NCI-H146 treated with DMSO at 0.1 percent for 48 hours (cell line): ENCODE data around the gene ERN2.
"Not testable (repeated sequence)": the region's sequence is repeated elsewhere in the genome, so short reads cannot be mapped to it uniquely, and the experiment has no call there.

ENCODE experiments used
- DNase-seq: peaks from one replicate; lab custom pipeline; 2025; ENCODE audit not compliant: unreplicated experiment; lab: John Stamatoyannopoulos, UW

The ERN2 gene

DNA sequence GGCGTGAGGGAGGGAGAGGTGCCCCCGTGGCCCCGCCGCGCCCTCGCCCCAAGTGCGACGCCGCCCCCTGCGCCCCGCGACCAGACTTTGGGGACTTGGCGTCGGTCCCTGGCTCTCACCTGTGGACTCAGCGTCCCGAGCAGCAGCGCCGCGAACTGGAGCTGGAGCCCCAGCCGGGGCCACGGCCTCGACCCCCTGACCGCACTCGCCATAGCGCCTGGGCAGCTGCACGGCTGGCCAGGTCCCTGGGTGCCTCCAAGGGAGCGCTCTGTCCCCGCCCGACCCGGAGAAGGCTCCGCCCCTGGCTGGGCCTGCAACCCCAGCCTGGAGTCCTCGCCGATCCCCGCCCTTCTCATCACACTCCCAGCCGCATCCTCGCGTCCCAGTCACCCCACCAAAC lies at the start of gene ERN2:
ERN2 (minus strand) TSS at position 247 of the 400 bp plus-strand sequence; CDS start at position 212, 35 bp downstream.
- DNase-seq: no peak

DNA sequence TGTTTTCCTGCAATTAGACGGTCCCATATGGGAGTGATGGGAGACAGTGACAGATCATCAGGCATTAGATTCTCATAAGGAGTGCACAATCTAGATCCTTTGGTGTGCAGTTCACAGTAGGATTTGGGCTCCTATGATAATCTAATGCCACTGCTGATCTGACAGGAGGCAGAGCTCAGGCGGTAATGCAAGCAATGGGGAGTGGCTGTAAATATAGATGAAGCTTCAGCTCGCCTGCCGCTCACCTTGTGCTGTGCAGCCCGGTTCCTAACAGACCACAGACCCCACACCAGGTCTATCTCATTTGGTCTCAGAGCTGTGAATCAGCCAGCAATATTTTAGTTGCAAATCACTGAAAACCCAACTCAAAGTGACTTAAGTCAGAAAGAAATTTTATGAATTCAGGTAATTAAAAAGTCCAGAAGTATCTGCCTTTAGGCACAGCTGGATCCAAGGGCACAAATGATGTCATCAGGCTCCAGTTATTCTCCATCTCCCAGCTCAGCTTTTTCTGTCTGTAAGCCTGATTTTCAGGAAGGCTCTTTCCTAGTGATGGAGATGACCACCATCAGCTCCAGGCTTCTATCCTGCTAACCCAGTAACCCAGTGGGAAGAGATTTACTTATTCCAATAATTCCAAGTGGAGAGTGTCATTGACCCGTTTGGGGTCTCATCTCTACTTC lies 45.1 kb upstream of the ERN2 start:
- no peak for DNase-seq

DNA sequence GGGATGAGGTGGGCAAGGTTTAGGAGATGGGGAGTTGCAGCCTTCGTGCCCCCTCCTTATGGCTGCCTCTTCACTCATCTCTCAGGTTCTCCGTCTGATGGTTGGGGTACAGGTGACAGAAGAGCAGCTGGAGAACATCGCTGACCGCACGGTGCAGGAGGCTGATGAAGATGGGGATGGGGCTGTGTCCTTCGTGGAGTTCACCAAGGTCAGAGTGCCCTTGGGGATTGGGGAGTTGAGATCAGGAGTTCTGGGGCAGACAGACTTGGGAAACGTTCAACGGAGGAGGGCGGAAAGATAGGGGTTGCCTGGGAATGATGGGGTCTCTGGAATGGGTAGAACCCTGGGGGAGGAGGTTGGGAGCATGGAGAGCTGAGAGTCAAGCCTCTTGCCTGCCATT lies 44.1 kb upstream of the ERN2 start:
- no peak for DNase-seq

DNA sequence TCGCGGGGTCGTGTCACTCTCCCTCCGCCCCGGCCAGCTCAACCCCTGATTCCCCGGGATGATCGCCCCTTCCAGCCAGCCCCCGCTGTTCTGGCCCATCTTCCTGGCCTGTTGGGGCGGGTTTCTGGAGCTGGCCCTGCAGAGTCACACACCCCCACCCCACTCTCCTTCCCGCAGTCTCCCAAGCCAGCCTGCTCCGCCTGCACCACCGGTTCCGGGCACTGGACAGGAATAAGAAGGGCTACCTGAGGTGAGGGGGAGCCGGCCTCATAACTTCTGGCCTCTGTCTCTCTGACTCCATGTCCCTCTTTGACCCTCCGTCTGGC lies 42.4 kb upstream of the ERN2 start:
- DNase-seq: no peak

DNA sequence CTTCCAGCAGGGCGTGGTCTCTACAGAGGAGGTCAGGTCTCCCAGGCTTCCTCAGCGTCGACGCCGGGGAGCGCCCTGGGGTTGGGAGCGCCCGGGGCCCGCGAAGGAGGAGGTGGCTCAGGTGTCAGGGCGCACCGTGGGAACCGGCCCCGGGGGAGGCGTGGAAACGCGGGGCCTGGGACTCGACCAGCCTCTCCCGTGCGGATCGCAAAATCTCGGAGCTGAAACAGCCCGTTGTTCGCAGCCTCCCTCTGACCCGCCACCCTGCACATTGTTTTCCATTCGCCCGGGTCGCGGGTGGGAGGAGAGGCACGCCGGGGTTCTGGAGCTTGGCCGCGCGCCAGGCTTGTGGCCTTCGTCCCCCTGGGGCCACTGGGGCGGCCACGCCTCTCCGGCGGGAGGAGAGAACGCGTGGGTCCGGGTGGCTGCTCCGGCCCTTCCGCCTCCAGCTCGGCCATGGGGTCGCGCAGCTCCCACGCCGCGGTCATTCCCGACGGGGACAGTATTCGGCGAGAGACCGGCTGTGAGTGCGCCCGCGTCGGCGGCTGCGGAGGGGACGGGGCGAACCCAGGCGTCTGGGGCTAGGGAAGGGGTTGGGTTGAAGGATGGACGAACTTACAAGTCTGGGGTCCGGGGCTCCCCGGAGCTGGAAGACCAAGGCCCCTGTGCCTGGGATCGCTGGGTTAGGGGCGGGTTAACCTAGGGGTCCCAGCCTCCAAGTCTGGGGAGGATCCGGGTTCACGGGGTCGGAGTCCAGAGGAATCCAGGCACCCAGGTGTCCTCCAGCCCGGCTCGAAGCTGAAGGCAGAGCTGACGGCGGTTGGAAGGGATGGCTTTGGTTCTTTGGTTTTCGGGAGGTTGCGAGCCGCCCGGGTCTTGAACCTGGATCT lies 41.8 kb upstream of the ERN2 start, which contains the start of gene CHP2:
CHP2 (plus strand) TSS at position 433 of the 890 bp plus-strand sequence; CDS start at position 457, 24 bp downstream.
- DNase-seq: no peak

DNA sequence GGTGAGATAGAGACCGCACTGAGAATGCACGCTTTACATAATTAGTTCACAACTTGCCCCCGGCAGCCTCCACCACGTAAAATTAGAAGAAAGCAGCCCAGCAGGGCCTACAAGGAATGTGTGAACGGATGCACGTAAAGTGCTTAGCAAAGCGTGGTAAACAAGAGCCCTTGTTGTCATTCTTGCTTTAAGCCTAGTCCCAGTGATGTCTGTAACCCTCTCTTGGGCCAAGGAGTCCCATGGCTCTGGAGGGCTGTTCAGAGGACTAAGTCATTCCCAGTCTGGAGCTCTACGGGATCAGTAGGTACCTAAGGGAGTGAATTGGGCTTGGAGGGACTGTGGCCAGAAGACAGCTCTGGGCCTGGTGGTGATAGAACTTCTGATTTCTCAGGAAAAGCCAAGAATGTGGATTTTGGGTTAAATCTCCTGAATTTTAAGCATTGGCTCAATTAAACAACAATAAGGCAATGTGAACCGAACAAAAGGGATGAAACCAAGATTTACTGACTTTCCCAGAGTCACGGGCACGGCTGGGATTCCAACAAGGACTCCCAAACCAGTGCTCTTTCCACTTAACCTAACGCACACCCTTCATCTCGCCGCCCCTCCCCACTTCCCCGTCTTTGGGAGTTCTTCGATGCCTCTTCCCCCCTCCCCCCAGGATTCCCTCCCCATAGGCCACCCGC lies 41.0 kb upstream of the ERN2 start:
- no peak for DNase-seq

DNA sequence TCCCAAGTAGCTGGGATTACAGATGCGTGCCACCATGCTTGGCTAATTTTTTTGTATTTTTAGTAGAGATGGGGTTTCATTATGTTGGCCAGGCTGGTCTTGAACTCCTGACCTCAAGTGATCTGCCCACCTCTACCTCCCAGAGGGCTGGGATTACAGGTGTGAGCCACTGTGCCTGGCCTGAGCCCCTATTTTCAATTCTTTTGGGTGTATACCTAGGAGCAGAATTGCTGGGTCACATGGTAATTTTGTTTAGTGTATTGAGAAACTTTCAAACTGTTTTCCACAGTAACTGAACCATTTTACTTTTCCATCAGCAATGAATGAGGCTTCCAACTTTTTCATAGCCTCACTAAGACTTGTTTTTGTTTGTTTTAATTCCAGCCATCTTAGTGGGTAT lies 38.0 kb upstream of the ERN2 start:
- DNase-seq: not testable (repeated sequence)

DNA sequence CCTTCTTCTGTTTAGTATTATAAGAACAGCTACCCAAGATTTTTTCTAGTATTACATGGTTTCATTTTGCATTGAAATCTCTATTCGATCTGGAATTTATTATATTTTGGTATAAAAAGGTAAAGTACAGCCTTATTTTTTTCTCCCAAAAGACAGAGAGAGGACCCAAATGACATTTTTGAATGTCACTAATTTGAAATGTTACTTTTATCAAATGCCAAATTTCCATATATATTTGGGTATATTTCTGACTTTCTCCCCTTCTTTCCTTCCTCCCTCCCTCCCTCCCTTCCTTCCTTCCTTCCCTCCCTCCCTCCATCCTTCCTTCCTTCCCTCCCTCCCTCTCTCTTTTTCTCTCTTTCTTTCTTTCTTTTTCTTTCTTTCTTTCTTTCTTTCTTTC lies 35.6 kb upstream of the ERN2 start:
- no peak for DNase-seq

DNA sequence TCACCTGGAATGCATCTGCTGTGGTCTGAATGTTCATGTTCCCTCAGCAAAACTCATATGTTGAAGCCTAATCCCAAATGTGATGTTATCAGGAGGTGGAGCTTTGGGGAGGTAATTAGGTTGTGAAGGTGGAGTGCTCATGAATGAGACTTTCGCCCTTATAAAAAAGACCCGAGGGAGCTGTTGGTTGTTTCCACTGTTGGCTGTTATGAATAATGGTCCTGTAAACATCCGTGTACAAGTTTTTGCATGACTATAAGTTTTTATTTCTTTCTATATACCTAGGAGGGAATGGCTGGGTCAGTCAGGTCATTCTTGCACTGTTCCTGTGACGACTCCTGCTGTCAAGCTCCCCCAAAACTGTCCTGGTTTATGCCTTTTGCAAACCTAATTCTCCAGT lies 32.2 kb upstream of the ERN2 start:
- DNase-seq: no peak

DNA sequence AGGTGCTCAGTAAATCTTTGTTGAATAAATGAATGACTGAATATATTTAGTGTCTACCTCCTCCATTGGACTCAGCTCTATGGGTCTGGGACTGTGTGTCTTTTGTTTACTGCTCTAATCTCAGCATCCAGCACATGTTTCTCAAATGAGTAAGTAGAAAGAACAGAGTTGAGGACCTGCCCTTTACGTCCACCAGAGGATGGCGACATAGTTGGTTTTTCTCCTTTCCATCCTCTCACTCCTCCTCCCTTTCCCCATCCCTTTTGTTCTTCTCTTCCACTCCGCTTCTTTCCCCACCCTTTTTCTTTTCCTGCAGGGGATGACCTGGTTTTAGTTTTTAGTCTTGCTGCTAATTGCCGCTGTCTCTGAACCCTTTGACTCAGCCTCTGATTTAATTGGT lies 29.7 kb upstream of the ERN2 start:
- DNase-seq: no peak

DNA sequence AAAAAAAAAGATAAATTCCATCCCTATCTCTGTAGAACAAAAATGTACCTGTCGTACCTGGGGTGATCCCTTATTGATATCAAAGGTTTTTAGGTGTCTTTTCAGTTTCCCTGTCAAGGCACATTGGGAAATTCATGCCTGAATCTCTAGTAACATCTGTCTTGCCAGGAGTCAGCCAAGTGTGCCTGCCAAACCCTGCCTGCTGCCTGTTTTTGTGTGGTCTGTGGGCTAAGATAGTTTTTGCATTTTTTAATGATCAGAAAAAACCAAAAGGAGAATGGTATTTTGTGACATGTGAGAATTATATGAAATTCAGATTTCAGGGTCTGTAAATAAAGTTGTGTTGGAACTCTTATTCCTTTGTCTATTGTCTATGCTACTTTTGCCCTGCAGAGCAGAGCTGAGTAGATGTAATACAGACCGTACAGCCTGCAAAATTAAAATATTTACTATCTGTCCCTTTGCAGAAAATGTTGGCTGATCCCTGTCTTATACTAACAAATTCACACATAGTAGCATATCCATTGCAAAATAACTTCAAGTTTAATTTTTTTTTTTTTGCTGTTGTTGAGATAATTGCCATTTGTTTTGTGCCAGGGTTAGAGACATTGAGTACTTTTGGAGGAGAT lies 28.8 kb upstream of the ERN2 start:
- DNase-seq: no peak

DNA sequence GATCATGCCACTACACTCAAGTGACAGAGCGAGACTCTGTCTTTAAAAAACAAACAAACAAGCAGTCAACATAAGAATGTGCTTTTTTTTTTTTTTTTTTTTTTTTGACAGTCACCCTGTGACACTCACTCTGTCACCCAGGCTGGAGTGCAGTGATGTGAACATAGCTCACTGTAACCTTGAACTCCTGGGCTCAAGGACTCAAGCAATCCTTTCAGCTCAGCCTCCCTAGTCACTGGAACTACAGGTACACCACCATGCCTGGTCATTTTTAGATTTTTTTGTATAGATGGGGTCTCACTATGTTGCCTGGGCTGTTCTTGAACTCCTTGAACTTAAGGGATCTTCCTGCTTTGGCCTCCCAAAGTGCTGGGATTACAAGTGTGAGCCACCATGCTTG lies 26.5 kb upstream of the ERN2 start:
- DNase-seq: no peak

DNA sequence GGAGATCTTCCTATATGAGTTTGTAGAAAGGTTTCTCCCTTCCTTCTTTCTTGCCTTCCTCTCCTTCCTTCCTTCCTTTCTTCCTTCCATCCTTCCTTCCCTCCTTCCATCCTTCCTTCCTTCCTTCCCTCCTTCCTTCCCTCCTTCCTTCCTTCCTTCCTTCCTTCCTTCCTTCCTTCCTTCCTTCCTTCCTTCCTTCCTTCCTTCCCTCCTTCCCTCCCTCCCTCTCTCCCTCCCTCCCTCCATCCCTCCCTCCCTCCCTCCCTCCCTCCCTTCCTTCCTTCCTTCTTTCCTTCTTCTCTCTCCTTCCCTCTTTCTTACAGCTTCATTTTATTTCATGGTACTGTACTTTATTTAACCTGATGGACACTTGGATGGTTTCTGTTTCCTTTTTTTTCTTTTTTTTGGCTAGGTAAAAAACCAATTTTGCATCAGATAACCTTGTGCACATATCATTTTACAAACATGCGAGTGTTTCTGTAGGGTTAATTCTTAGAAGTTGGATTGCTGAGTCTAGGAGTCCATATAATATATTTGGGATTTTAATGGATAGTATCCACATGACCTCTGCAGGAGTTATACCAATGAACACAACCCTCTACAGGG lies 24.5 kb upstream of the ERN2 start:
- not testable (repeated sequence) for DNase-seq

DNA sequence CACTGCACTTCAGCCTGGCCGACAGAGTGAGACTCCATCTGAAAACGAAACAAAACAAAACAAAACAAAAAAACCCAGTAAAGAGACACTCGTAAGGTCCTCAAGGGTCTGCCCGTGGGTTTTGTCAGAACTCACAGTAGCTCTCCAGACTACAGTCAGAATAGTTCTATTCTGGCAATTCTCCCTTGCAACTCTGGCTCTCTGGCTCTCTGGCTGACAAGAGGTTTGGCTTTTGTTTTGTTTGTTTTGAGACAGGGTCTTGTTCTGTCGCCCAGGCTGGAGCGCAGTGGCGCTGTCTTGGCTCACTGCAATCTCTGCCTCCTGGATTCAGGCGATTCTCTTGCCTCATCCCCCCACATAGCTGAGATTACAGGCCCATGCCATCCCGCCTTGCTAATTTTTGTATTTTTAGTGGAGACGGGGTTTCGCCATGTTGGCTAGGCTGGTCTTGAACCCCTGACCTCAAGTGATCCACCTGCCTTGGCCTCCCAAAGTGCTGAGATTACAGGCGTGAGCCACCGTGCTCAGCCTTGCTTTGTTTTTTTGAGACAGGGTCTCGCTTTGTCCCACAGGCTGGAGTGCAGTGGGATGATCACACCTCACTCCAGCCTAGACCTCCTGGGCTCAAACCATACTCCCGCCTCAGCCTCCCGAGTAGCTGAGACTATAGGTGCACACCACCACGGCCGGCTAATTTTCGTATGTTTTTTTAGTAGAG lies 21.3 kb upstream of the ERN2 start:
- DNase-seq: no peak

DNA sequence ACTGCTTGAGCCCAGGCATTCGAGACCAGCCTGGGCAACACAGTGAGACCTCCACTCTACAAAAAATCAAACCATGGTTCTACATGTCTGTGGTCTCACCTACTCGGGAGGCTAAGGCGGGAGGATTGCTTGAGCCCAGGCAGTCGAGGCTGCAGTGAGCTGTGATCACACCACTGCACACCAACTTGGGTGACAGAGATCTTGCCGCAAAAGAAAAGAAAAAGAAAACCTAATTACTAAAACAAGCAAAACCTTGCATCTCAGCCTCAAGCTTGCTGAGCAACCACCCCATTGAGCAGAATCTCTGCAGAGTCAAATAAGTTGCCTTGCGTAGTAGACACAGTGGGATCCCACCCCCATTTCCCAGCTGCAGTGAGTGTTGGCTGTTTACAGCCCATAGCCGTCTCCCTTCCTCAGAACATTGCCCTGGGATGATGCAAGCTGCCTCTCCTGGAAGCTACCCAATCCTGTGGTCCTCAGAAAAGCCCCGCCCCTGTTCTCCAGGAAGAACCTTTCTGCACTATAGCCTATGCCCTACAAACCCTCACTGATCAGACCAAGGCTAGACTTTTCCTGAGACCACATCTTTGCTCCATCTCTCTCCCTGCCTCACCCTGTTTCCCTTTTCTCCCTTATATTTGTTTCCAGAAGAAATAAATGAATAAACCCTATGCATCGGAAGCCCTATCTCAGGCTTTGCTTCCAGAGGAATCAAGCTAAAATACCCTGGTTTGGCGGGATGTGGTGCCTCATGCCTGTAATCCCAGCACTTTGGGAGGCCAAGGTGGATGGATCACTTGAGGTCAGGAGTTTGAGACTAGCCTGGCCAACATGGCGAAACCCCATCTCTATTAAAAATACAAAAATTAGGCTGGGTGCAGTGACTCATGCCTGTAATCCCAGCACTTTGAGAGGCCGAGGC lies 16.7 kb upstream of the ERN2 start:
- no peak for DNase-seq

DNA sequence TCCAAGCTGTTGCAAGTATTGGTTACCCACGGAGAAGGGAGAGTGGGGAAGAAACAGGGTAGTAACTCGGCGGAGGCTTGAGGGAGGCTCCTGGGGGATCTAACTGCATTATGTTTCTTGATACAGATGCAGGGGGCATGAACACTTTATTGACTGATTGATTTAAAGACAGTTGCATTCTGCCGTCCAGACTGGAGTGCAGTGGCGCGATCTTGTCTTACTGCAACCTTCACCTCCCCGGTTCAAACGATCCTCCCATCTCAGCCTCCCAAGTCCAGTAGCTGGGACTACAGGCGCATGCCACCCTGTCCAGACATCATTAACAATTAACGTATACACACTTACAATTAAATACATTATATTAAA lies 15.1 kb upstream of the ERN2 start:
- DNase-seq: no peak

DNA sequence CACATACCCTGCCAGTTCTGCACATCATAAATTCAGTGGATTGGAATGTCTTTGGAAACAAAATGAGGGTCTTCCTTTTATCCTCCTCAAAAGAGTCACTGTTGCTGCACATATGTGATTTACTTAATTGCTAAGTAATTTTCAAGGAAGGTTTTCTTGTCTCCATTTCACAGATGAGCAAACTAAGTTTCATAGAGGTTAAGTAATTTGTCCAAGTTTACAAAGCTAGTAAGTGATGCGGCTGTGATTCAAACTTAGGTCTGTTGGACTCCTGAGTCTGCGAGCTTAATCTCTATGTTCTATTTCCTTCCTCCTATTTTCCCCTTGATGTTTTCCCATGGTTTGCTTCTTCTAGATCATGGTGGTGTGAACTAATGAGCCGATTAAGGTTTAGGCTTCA lies 13.7 kb upstream of the ERN2 start:
- no peak for DNase-seq

DNA sequence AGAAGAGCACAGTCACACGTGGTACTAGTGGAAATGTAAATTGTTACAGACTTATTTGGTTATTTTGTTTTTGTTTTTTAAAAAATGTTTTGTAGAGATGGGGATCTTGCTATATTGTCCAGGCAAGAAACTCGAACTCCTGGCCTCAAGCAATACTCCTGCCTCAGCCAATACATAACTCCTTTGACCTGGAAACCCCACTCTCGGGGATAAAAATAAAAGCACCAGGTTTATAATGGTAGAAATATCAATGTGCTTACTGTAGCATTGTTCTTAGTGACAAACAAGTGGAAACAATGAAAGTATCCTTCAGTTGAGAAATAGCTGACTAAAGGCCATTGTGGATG lies 11.7 kb upstream of the ERN2 start:
- no peak for DNase-seq

DNA sequence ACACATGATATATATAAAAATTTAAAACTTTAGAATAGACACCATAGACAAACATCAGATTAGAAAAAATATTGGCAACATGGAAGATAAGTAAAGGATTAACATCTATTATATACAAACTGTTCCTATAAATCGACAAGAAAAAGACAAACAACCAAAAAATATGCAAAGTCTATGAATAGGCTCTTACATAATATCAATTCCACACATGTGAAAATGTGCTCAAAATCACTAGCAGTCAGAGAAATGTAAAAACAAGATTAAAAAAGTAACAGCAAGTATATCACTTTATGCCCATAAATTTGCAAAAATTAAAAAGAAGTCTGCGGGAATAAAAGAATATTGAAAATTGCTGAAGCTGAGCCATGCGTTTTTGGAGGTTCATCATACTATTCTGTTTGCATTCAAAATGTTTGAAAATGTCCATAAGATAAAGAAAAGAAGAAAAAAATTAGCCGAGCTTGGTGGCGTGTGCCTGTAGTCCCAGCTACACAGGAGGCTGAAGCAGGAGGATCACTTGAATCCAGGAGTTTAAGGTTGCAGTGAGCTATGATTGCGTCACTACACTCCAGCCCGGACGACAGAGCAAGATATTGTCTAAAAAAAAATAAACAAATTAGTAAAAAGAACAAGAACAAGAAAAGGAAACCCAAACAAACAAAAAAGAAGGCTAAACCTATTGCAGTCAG lies 11.2 kb upstream of the ERN2 start:
- DNase-seq: no peak
